Measurements from ENCODE around the gene PRTN3. TPM values are rescaled to one million over a fixed set of nuclear protein-coding genes. Genes with fewer than 3 reads are reported as not detected.

PRTN3 gene
- total RNA-seq, 1 donor from 2014 or later: not detected

DNA sequence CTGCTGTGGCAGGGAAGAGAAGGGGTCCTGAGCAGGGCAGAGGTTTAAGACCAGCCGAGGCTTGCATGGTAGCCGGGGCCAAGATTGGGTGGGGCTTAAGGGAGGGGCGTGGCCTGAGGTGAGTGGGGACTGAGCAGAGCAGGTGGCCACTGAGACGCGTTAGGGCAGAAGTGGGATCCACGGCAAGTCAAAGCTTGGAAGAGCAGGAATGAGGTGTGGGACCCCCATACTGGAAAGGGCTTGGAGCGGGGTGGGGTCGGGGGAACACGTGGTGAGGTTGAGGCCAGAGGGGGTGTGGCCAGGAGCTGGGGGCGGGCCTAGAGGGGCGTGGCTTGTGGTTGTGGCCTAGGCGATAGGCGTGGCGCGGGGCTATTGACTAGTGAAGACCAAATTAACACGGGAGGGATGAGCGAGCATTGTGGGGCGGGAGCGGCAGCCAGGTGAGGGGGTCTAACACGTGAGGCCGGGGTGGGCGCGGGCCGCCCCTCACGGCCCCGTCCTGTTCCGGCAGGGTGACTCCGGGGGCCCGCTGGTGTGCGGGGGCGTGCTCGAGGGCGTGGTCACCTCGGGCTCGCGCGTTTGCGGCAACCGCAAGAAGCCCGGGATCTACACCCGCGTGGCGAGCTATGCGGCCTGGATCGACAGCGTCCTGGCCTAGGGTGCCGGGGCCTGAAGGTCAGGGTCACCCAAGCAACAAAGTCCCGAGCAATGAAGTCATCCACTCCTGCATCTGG is 21.9 kb downstream of the PRTN3 start:
- Histone ChIP-seq H3K4me3 (peak overlapping the region; percentile 65), H3K27ac (replicated peaks) (no peak overlapping the region), H3K27me3 (ENCODE audit: low read depth) (peaks cover 47% of the 10 kb centered on the region), H3K9me3 (replicated peaks) (no peaks in the 10 kb centered on the region), H3K4me1 (peaks cover 35% of the 10 kb centered on the region), H3K36me3 (peaks cover 2% of the 10 kb centered on the region)
- no peak for TF ChIP-seq CTCF (IDR thresholded peaks at IDR 0.05; ENCODE audit: borderline replicate concordance)
- intact Hi-C loops (cut with micrococcal nuclease): no loop called here
- DNase-seq: no peak

DNA sequence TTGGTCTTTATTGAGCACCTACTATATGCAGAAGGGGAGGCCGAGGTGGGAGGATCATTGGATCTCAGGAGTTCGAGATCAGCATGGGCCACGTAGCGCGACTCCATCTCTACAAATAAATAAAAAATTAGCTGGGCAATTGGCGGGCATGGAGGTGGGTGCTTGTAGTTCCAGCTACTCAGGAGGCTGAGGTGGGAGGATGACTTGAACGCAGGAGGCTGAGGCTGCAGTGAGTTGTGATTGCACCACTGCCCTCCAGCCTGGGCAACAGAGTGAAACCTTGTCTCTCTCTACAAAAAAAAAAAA is 22.5 kb downstream of the PRTN3 start:
- TF ChIP-seq CTCF (IDR thresholded peaks at IDR 0.05; ENCODE audit: borderline replicate concordance): no peak
- Histone ChIP-seq H3K27me3 (ENCODE audit: low read depth) (peaks cover 42% of the 10 kb centered on the region), H3K4me3 (peak overlapping the region; percentile 25), H3K9me3 (replicated peaks) (no peaks in the 10 kb centered on the region), H3K36me3 (peaks cover 8% of the 10 kb centered on the region), H3K27ac (replicated peaks) (peak overlapping the region; percentile 30), H3K4me1 (peaks cover 40% of the 10 kb centered on the region)
- intact Hi-C loops (cut with micrococcal nuclease): no loop called here
- DNase-seq: no peak

GRCh38 chr19:866769-867300 is 26.0 kb downstream of the PRTN3 start:
- Histone ChIP-seq H3K4me3 (no peak overlapping the region), H3K4me1 (peaks cover 51% of the 10 kb centered on the region), H3K36me3 (peaks cover 10% of the 10 kb centered on the region), H3K27me3 (ENCODE audit: low read depth) (peaks cover 9% of the 10 kb centered on the region), H3K27ac (replicated peaks) (no peak overlapping the region), H3K9me3 (replicated peaks) (no peaks in the 10 kb centered on the region)
- intact Hi-C loops (cut with micrococcal nuclease): no loop called here
- no peak for TF ChIP-seq CTCF (IDR thresholded peaks at IDR 0.05; ENCODE audit: borderline replicate concordance)
- no peak for DNase-seq

- Histone ChIP-seq H3K27ac (replicated peaks) (no peak overlapping the region), H3K36me3 (peaks cover 10% of the 10 kb centered on the region), H3K27me3 (ENCODE audit: low read depth) (peaks cover 8% of the 10 kb centered on the region), H3K9me3 (replicated peaks) (no peaks in the 10 kb centered on the region), H3K4me3 (no peak overlapping the region), H3K4me1 (peaks cover 56% of the 10 kb centered on the region)
- DNase-seq: no peak
- intact Hi-C loops (cut with micrococcal nuclease): no loop called here
- TF ChIP-seq CTCF (IDR thresholded peaks at IDR 0.05; ENCODE audit: borderline replicate concordance): no peak
Observed at GRCh38 chr19:867301-867793, 26.5 kb downstream of the PRTN3 start.

- TF ChIP-seq CTCF (IDR thresholded peaks at IDR 0.05; ENCODE audit: borderline replicate concordance): no peak
- Histone ChIP-seq H3K4me3 (no peak overlapping the region), H3K9me3 (replicated peaks) (no peaks in the 10 kb centered on the region), H3K27ac (replicated peaks) (no peak overlapping the region), H3K4me1 (peaks cover 54% of the 10 kb centered on the region), H3K36me3 (peaks cover 10% of the 10 kb centered on the region), H3K27me3 (ENCODE audit: low read depth) (peaks cover 6% of the 10 kb centered on the region)
- intact Hi-C loops (cut with micrococcal nuclease): no loop called here
- no peak for DNase-seq
Observed at GRCh38 chr19:867855-868457, 27.2 kb downstream of the PRTN3 start.
